ENCODE data around the gene SFXN3.

The SFXN3 gene

DNA sequence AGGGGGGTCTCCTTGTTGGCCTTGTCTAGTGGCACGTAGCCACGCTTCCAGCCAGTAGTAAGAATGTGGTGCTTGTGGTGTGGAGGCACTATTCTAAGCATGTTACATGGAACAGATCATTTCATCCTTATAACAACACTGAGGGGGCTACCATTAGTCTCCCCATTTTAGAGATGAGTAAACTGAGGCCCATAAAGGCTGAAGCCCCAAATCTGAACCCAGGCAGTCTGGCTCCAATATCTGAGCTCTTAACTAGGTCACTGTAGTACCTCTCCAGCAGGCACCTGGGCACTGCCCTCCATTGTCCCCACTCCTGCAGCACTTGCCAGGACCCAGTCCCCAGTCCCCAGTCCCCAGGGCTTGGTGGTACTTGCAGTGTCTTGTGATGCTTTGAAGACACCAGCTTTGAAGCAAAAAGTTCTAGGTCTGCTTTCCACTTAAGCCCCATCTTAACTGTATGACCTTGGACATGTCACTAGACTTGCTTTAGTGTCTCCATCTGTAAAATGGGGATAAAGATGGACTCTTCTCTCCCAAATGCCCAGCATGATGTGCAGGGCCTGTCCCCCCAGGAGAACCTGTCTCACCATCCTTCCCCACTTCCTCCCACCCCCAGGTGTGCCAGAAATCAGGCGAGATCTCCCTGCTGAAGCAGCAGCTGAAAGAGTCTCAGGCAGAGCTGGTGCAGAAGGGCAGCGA, 25.0 kb upstream of the SFXN3 start:
- H3K4me3 ChIP-seq (ENCODE audit: low read length), result no peak overlapping the region
- TF ChIP-seq ZNF274 (IDR thresholded peaks at IDR 0.05; ENCODE audit: low read depth, low read length), result no peak

DNA sequence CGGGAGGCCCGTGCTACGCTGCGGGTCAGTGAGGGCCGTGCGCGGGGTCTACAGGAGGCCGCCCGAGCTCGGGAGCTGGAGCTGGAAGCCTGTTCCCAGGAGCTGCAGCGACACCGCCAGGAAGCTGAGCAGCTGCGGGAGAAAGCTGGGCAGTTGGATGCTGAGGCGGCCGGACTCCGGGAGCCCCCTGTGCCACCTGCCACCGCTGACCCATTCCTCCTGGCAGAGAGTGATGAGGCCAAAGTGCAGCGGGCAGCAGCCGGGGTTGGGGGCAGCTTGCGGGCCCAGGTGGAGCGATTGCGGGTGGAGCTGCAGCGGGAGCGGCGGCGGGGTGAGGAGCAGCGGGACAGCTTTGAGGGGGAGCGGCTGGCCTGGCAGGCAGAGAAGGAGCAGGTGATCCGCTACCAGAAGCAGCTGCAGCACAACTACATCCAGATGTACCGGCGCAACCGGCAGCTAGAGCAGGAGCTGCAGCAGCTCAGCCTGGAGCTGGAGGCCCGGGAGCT, 24.4 kb upstream of the SFXN3 start:
- H3K4me3 ChIP-seq (ENCODE audit: low read length), result no peak overlapping the region
- no peak for TF ChIP-seq ZNF274 (IDR thresholded peaks at IDR 0.05; ENCODE audit: low read depth, low read length)

DNA sequence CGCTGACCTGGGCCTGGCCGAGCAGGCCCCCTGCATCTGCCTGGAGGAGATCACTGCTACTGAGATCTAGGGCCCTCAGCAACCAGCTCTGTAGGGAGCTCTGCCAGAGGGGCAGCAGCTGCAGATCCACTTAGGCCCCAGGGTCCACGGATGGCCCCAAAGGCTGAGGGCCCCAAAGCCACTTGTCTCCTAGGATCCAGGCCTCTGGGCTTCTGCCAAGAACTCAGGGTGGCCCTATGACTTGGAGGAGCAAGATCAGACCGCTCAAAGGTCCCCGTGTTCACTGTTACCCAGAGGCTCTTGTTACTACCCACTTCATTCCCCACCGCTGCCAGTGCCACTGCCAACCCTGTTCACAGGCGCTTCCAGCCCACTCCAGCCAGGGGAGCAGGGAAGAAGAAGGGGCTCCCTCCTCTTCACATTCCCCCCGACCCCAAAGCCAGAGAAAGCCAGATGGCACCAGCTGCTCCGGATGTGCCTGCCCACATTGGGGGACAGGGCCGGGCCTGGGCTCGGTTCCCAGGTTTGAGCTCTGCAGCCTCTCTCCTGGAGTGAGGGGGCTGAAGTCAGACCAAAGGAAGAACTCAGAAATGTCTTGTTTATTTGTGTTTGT, 23.8 kb upstream of the SFXN3 start:
- TF ChIP-seq ZNF274 (IDR thresholded peaks at IDR 0.05; ENCODE audit: low read depth, low read length), result no peak
- no peak overlapping the region for H3K4me3 ChIP-seq (ENCODE audit: low read length)

DNA sequence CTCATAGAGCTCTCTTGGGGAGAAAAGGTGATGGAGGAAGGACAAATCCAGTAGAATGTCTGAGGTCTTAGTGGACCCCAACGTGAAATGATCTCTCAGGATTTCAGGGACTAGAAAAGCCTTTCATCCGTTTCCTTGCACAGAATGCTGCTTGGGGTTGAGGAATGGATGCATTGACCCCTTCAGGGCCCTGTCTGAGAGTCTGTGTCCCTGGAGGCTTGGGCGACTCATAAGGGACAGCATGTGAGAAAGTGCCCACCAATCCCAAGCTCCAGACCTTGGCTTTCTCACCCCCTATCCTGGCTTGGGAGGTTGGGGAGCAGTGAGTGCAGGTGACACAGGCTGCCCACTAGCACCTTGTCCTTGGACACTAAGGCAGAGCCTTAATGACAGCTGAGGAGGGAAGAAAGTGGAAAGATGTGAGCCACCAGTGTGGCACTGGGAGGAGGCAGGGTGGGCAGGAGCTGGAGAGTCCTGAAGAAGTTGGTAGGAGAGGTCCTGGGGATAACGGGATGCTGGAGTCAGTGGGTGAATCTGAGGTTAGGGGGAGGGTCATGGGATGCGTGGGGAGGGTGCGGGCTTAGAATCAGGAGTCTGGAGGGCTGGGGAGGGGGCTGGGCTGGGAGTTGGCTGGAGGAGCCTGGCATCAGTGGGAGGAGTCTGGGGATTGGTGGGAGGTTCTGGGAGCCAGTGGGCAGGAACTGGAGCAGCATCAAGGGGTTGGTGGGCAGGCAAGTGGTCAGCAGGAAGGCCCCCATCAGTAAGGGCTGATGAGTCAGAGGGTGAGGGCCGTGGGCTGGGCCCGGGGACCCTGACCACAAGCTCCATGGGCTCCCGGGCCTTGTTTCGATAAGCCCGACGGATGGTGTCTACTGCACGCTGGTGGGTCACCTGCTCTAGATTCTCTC, 22.9 kb upstream of the SFXN3 start:
- TF ChIP-seq ZNF274 (IDR thresholded peaks at IDR 0.05; ENCODE audit: low read depth, low read length), result no peak
- H3K4me3 ChIP-seq (ENCODE audit: low read length), result no peak overlapping the region

DNA sequence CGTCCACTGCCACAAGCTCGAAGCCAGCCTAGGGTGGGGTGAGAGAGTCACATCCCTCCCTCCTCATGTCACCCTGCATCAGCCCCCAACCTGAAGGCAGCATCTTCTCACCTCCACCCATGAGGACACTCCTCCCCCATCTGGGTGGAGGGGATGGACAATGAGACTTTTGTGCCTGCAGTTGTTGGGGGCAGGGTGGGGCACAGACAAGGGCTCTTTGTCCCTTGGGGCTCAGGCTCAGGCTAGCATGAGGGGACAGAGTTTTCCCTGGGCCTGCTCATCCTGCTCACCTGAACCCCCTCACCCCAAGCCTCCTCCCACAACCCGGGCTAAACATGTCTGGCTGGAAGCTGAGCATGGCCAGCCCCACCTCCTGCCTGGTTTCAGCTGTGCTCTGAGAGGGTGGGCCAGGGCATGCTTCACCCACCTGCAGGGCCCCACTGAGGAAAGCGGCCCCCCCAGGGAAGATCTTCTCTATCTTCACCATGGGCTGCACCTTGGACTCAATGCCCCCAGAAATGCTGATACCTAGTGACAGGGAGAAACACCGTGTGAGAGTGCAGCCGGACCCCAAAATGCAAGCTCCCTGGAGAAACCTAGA, 22.1 kb upstream of the SFXN3 start:
- no peak for TF ChIP-seq ZNF274 (IDR thresholded peaks at IDR 0.05; ENCODE audit: low read depth, low read length)
- no peak overlapping the region for H3K4me3 ChIP-seq (ENCODE audit: low read length)

DNA sequence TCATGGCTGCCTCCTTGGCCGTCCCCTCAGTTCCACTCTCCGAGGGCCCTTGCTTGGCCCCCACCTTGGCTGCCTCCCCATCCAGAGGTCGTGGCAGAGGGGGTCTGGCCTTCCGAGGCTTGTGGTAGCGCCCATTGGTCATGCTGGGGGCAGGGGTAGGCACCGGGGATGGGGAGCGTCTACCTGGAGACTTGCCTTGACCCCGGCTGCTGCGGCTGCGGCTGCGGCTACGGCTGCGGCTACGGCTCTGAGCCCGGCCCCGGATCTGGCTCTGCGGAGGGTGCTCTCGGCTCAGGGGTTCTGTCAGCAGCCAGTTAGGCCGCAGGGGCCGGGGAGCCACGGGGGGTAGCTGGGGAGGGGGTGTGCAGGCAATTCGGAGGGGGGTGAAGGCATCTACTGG, 20.7 kb upstream of the SFXN3 start:
- TF ChIP-seq ZNF274 (IDR thresholded peaks at IDR 0.05; ENCODE audit: low read depth, low read length), result no peak
- no peak overlapping the region for H3K4me3 ChIP-seq (ENCODE audit: low read length)

DNA sequence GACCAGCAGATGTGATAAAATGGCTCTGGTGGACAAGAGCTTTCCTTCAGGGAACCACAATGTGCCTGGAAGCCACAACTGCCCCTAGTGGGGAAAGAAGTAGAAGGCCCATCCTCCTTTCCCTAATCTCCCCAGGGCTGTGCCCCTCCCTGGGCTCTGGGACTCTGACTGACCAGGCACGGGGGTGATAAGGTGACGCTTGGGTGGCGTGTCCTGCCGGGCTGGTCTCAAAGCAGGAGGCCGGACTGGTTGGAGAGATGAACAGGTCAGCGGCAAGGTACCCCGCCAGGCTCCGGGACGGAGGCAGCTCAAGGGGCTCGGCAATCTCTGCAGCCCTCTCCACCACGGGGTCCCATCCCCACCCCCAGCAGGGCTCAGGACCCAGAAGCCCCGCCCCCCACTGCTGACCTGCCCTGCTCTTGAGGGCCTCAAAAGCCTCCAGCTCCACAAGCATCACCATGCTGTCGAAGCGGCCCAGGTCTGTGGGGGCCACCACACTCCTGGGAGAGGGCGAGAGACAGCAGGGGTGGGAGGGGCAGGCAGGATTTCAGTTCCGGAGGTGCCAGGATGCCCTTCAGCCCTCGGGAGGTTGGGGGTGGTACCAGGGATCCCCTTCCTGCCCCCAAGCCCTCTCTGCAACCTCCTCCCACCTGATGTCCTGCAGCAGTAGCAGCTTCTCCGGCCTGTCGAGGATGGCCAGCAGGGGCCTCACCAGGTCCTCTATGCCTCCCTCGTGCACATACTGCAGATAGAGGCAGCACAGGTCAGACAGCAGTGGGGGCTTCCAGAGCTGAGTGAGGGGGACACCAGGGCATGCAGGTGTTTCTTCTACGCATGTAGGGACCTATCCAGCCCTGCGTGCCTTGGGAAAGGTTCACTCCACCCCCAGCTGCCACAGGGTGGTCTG, 19.3 kb upstream of the SFXN3 start:
- TF ChIP-seq ZNF274 (IDR thresholded peaks at IDR 0.05; ENCODE audit: low read depth, low read length), result no peak
- H3K4me3 ChIP-seq (ENCODE audit: low read length), result no peak overlapping the region

DNA sequence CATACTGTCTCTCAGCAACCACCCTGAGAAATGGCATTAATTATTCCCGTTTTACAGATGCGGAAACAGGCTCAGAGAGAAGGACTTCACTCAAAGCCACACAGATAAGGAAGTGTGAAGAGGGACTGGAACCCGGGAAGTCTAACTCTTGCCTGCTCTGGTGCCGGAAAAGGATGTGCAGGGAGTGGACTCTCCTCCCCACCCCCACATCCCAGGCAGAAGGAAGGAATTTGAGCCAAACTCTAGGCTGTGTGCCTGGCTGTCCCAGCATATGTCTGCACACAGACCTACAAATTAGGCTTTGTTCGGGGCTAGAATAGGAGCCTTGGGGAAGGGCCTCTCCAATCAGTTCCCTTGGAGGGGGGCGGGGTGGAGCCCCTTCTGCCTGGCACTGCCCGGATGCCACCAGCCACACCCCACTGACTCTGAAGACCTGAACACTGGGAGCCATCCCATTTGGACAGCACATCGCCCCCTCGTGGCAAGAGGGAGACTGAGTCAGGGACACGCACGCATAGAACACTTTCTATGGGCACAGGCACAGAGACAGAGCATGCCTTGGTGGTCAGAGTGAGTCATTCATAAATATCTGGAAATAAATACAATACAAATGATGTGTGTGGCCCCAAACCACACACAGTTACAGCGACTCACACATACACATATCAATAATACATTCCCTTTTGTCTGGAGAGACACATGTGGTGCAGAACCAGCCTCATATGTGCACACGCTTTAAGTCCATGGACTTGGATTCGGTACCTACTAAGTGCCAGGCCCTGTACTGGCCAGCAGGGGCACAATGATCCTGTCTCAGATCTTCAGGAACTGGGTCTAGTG, 18.3 kb upstream of the SFXN3 start:
- no peak for TF ChIP-seq ZNF274 (IDR thresholded peaks at IDR 0.05; ENCODE audit: low read depth, low read length)

DNA sequence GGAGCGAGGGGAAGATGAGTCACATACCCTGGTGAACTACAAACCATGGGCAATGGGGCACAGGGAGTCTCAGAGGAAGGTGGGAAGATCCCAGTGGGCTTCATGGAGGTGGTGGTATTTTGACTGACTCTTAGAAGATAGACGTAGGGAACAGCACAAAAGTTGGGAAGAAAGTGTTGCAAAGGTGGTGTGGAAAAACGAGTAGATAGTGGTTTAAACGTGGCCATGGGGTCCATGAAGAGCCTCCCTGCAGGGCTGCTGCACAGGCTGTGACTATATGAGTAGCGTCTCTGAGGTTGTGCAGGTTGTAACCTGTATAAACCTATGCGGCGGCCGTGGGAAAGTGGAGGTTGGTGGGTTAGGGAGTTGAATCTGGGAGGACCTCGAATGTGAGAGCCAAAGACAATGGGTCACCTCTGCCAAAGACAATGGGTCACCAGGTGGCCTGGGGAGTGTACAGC, 17.6 kb upstream of the SFXN3 start:
- H3K4me3 ChIP-seq (ENCODE audit: low read length), result no peak overlapping the region
- no peak for TF ChIP-seq ZNF274 (IDR thresholded peaks at IDR 0.05; ENCODE audit: low read depth, low read length)

More for the DNA sequence above, 18.3 kb upstream of the SFXN3 start:
- H3K4me3 ChIP-seq (ENCODE audit: low read length), result no peak overlapping the region

DNA sequence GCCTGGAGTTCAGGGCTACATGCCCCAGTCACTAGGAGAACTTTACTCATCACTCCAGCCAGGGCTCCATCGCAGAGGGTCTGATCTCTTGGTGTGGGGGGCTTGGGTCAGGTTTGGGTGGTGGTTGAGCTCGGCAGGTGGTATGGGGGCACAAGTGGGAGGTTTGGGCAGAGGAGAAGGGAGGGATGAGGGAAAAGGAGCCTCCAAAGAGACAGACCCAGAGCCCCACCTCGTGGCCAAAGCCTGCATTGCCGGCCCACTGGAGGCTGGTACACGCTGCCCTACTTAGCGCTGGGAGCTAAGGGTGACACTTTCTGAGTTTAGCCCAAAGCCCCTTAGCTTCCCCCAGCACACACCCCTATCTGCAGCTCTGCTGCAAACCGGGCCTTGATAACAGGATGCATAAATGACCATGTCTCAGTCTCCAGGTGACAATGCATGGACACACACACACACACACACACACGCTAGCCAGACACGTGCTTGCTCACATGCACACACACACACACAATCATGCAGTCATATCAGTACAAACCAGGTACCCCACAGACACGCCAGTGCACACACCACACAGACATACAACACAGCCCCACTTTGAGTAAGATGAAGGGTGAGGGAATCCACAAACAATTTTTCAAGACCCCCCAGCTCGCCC, 16.7 kb upstream of the SFXN3 start:
- H3K4me3 ChIP-seq (ENCODE audit: low read length), result no peak overlapping the region
- TF ChIP-seq ZNF274 (IDR thresholded peaks at IDR 0.05; ENCODE audit: low read depth, low read length), result no peak

DNA sequence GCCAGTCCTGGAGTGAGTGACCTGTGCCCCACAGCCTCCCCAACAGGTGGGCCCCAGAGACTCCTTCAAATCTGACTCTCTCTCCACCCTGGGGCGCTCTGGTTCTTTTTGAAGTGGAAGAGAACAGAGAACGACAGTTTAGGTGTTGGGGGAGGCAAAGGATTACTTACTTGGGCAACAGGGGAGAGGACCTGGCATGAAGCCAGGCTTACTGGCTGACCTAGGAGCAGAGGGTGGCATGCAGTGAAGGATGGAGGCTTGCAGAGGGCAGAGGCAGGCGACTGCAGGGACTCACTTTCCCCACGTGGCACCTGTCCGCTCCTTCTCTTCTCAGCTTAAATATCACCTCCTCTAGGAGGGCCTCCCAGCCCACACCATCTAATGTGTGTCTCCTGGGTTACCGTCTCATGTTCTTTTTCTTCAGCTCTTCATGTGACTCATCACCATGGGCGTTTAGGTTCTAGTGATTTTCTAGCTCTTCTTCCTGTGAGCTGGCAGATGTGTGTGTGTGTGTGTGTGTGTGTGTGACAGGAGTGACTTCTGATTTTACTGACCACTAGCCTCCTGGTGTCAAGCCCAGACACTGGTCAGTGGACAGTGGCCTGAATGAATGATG, 16.0 kb upstream of the SFXN3 start:
- TF ChIP-seq ZNF274 (IDR thresholded peaks at IDR 0.05; ENCODE audit: low read depth, low read length), result no peak
- H3K4me3 ChIP-seq (ENCODE audit: low read length), result no peak overlapping the region
